H9 (cell line): ENCODE results near the gene KCNJ10. TPM values are rescaled to one million over a fixed set of nuclear protein-coding genes. Genes with fewer than 3 reads are reported as not detected.

Source experiments
- DNase-seq: peaks from one replicate; pipeline ENCODE4 v3.0.0-alpha.2; 2017
- H2AFZ ChIP-seq: one replicate; pipeline ENCODE4 v1.6.1; 2013; ENCODE audit warnings: mild to moderate bottlenecking, low read length, control low read depth, moderate library complexity
- H2AK5ac ChIP-seq: 2 replicates; pipeline ENCODE4 v1.6.1; 2013; ENCODE audit warnings: low read length, control low read depth, mixed read lengths; ENCODE audit not compliant: insufficient read length
- H2BK120ac ChIP-seq: one replicate; pipeline ENCODE4 v1.6.1; 2013; ENCODE audit warnings: low read depth, mild to moderate bottlenecking, low read length, control low read depth, inconsistent platforms; ENCODE audit not compliant: poor library complexity, severe bottlenecking
- H2BK12ac ChIP-seq: 2 replicates; pipeline ENCODE4 v1.6.1; 2013; ENCODE audit warnings: low read length, control low read depth, mixed read lengths, low read depth; ENCODE audit not compliant: insufficient read length
- H2BK15ac ChIP-seq: 2 replicates; pipeline ENCODE4 v1.6.1; 2013; ENCODE audit warnings: low read depth, low read length, control low read depth
- H2BK20ac ChIP-seq: one replicate; pipeline ENCODE4 v1.6.1; 2013; ENCODE audit warnings: low read depth, mild to moderate bottlenecking, low read length, control low read depth, inconsistent platforms; ENCODE audit not compliant: poor library complexity, severe bottlenecking
- H2BK5ac ChIP-seq: 2 replicates; pipeline ENCODE4 v1.6.1; 2013; ENCODE audit warnings: low read length, control low read depth, mixed read lengths; ENCODE audit not compliant: insufficient read length
- H3K14ac ChIP-seq: 2 replicates; pipeline ENCODE4 v1.6.1; 2013; ENCODE audit warnings: low read length, control low read depth; ENCODE audit not compliant: insufficient read depth
- H3K18ac ChIP-seq: 2 replicates; pipeline ENCODE4 v1.6.1; 2013; ENCODE audit warnings: low read depth, mild to moderate bottlenecking, mixed read lengths, low read length, control low read depth; ENCODE audit not compliant: insufficient read length
- H3K23ac ChIP-seq: 2 replicates; pipeline ENCODE4 v1.6.1; 2013; ENCODE audit warnings: low read length, control low read depth, mixed read lengths, low read depth; ENCODE audit not compliant: insufficient read length
- H3K23me2 ChIP-seq: 2 replicates; pipeline ENCODE4 v1.6.1; 2013; ENCODE audit warnings: low read depth, mild to moderate bottlenecking, mixed read lengths, low read length, control low read depth; ENCODE audit not compliant: insufficient read length, poor library complexity, severe bottlenecking
- H3K27ac ChIP-seq: 2 replicates; pipeline ENCODE4 v1.5.1; 2013; ENCODE audit warnings: low read length, control low read depth, mixed read lengths, low read depth; ENCODE audit not compliant: insufficient read length
- H3K27me3 ChIP-seq: 2 replicates; pipeline ENCODE4 v1.6.1; 2013; ENCODE audit warnings: low read length, control low read depth, inconsistent platforms; ENCODE audit not compliant: insufficient read depth
- H3K4ac ChIP-seq: 2 replicates; pipeline ENCODE4 v1.6.1; 2013; ENCODE audit warnings: low read depth, mild to moderate bottlenecking, control low read depth, inconsistent platforms, low read length, moderate library complexity
- H3K4me1 ChIP-seq: 2 replicates; pipeline ENCODE4 v1.6.1; 2013; ENCODE audit warnings: low read length, control low read depth, inconsistent platforms; ENCODE audit not compliant: insufficient read depth
- H3K4me2 ChIP-seq: 2 replicates; pipeline ENCODE4 v1.6.1; 2013; ENCODE audit warnings: low read length, control low read depth, mixed read lengths; ENCODE audit not compliant: insufficient read length, insufficient read depth
- H3K56ac ChIP-seq: 2 replicates; pipeline ENCODE4 v1.6.1; 2013; ENCODE audit warnings: low read depth, mild to moderate bottlenecking, mixed read lengths, low read length, control low read depth; ENCODE audit not compliant: insufficient read length
- H3K79me1 ChIP-seq: 2 replicates; pipeline ENCODE4 v1.6.1; 2013; ENCODE audit warnings: low read depth, mild to moderate bottlenecking, moderate library complexity, low read length, control low read depth, inconsistent platforms; ENCODE audit not compliant: insufficient read depth, poor library complexity, severe bottlenecking
- H3K79me2 ChIP-seq: 2 replicates; pipeline ENCODE4 v1.6.1; 2013; ENCODE audit warnings: low read length, control low read depth, inconsistent platforms; ENCODE audit not compliant: insufficient read depth
- H3K9ac ChIP-seq: 2 replicates; pipeline ENCODE4 v1.6.1; 2013; ENCODE audit warnings: low read length, control low read depth, mixed read lengths; ENCODE audit not compliant: insufficient read length; ENCODE audit errors: extremely low read depth
- H3K9me3 ChIP-seq: one replicate; pipeline ENCODE4 v1.6.1; 2013; ENCODE audit warnings: low read depth, low read length, inconsistent platforms; ENCODE audit not compliant: control insufficient read depth
- H3T11ph ChIP-seq: one replicate; pipeline ENCODE4 v1.6.1; 2013; ENCODE audit warnings: mild to moderate bottlenecking, low read length, control low read depth, inconsistent platforms
- H4K20me1 ChIP-seq: one replicate; pipeline ENCODE4 v1.6.1; 2013; ENCODE audit not compliant: control insufficient read depth, insufficient read length, insufficient read depth
- H4K5ac ChIP-seq: 2 replicates; pipeline ENCODE4 v1.6.1; 2013; ENCODE audit warnings: low read depth, mild to moderate bottlenecking, mixed read lengths, low read length, control low read depth; ENCODE audit not compliant: insufficient read length
- H4K8ac ChIP-seq: replicated peaks from 2 replicates; pipeline ENCODE4 v1.6.1; 2013; ENCODE audit warnings: low read length, control low read depth, mixed read lengths, low read depth; ENCODE audit not compliant: insufficient read length
- H4K91ac ChIP-seq: 2 replicates; pipeline ENCODE4 v1.6.1; 2013; ENCODE audit warnings: low read depth, mild to moderate bottlenecking, moderate library complexity, mixed read lengths, low read length, control low read depth; ENCODE audit not compliant: insufficient read length
- H3K27ac Mint-ChIP-seq, 3 experiments: 2 replicates in 2 of 3; 3 replicates in 1 of 3; pipeline ENCODE4 v1.8.0; 2020 to 2021; ENCODE audit warnings: mixed read lengths in 3 of 3, mild to moderate bottlenecking in 1 of 3, moderate library complexity in 1 of 3
- H3K27me3 Mint-ChIP-seq: 2 replicates; pipeline ENCODE4 v1.8.0; 2021; ENCODE audit warnings: low read depth, mild to moderate bottlenecking, moderate library complexity, mixed read lengths
- H3K36me3 Mint-ChIP-seq, 3 experiments: 2 replicates in 2 of 3; 3 replicates in 1 of 3; pipeline ENCODE4 v1.8.0; 2020 to 2021; ENCODE audit warnings: low read depth in 3 of 3, mixed read lengths in 3 of 3; ENCODE audit not compliant: insufficient read depth in 1 of 3
- H3K4me1 Mint-ChIP-seq, 2 experiments: 2 replicates each; pipeline ENCODE4 v1.8.0; 2020; ENCODE audit warnings: mixed read lengths in 2 of 2
- H3K4me3 Mint-ChIP-seq, 2 experiments: 2 replicates in 1 of 2; 3 replicates in 1 of 2; pipeline ENCODE4 v1.8.0; 2020 to 2021; ENCODE audit warnings: mild to moderate bottlenecking in 2 of 2, mixed read lengths in 2 of 2, moderate library complexity in 1 of 2
- H3K9me3 Mint-ChIP-seq, 2 experiments: 2 replicates in 1 of 2; 3 replicates in 1 of 2; pipeline ENCODE4 v1.8.0; 2020; ENCODE audit warnings: mild to moderate bottlenecking in 2 of 2, mixed read lengths in 2 of 2, moderate library complexity in 1 of 2
- WGBS: extraction: QIAGEN DNeasy Blood & Tissue Kit; methylation state at CpG from one replicate; pipeline ENCODE4 v1.1.7; 2013; ENCODE audit warnings: missing lambda C conversion rate, low lambda C conversion rate, mixed read lengths; ENCODE audit not compliant: insufficient read length; ENCODE audit errors: extremely low coverage; 5-methylcytosine and 5-hydroxymethylcytosine counted together
- total RNA-seq: library from RNA; stranded (reverse); gene quantifications from 2 replicates; pipeline ENCODE4 v1.2.1, GENCODE V29; 2021
- TF ChIP-seq, protein P1 (sequence below): fragments of 200-600 bp; sonication (generic); conservative IDR thresholded peaks from 3 replicates; pipeline ENCODE4 v1.8.0; 2021; ENCODE audit warnings: antibody characterized with exemption, mild to moderate bottlenecking

Gene KCNJ10
- total RNA-seq, 1 experiment from 2014 or later, result 0.44 TPM

DNA sequence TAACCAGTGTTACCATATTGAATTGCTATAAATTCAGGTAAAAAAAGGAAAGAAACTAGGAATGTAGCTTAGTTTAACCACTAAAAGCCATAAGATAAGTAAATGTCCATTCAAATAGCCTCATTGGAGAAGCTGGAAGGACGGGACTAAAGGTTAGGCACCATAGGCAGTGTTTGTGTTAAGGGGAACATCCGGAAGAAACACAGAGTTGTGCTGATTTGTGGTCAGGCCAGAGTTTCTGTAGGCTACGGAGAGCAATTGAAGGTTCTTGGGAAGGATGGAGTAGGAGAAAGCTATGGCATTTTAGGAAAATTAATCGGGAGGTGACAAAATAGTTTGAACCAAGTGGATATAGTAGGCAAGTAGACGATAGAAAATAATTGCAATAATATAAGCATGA, 1.3 kb upstream of the KCNJ10 start:
- H4K8ac ChIP-seq, result no peak overlapping the region
- no CpG with 5 or more reads among the region's 5 CpGs for WGBS
- no peak overlapping the region for H2BK20ac ChIP-seq
- TF ChIP-seq, protein P1, sequence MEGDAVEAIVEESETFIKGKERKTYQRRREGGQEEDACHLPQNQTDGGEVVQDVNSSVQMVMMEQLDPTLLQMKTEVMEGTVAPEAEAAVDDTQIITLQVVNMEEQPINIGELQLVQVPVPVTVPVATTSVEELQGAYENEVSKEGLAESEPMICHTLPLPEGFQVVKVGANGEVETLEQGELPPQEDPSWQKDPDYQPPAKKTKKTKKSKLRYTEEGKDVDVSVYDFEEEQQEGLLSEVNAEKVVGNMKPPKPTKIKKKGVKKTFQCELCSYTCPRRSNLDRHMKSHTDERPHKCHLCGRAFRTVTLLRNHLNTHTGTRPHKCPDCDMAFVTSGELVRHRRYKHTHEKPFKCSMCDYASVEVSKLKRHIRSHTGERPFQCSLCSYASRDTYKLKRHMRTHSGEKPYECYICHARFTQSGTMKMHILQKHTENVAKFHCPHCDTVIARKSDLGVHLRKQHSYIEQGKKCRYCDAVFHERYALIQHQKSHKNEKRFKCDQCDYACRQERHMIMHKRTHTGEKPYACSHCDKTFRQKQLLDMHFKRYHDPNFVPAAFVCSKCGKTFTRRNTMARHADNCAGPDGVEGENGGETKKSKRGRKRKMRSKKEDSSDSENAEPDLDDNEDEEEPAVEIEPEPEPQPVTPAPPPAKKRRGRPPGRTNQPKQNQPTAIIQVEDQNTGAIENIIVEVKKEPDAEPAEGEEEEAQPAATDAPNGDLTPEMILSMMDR, result no peak
- H3K9ac ChIP-seq, result no peak overlapping the region
- H2BK120ac ChIP-seq, result no peak overlapping the region
- no peak overlapping the region for H3K56ac ChIP-seq
- H4K20me1 ChIP-seq, result no peaks in the 10 kb centered on the region
- no peak overlapping the region for H2BK15ac ChIP-seq
- H3K4me3 Mint-ChIP-seq, result no peak overlapping the region
- H2BK12ac ChIP-seq, result no peak overlapping the region
- no peak overlapping the region for H2BK5ac ChIP-seq
- H2AK5ac ChIP-seq, result no peak overlapping the region
- H3K4me1 ChIP-seq, result peaks cover 8% of the 10 kb centered on the region; the same call in 1 of the 2 replicates
- no peak overlapping the region for H3K18ac ChIP-seq
- no peak overlapping the region for H3K14ac ChIP-seq
- no peak overlapping the region for H3T11ph ChIP-seq
- H3K27me3 ChIP-seq, result peaks cover 4% of the 10 kb centered on the region; the same call in 1 of the 2 replicates
- no peak overlapping the region for H4K5ac ChIP-seq
- peaks cover 5% of the 10 kb centered on the region for H3K23me2 ChIP-seq
- no peak overlapping the region for H3K4ac ChIP-seq
- no peak overlapping the region for H4K91ac ChIP-seq
- no peaks in the 10 kb centered on the region for H3K79me2 ChIP-seq
- no peak overlapping the region for H3K27ac Mint-ChIP-seq
- H3K23ac ChIP-seq, result no peak overlapping the region
- no peaks in the 10 kb centered on the region for H3K36me3 Mint-ChIP-seq
- no peaks in the 10 kb centered on the region for H3K9me3 ChIP-seq
- DNase-seq, result no peak
- H3K79me1 ChIP-seq, result no peaks in the 10 kb centered on the region
- no peak overlapping the region for H3K27ac ChIP-seq
- H3K4me1 Mint-ChIP-seq, result peaks cover 27 to 33% of the 10 kb centered on the region in 2 experiments
- peaks cover 88% of the 10 kb centered on the region for H3K27me3 Mint-ChIP-seq
- H3K9me3 Mint-ChIP-seq, result no peaks in the 10 kb centered on the region
- H3K4me2 ChIP-seq, result no peak overlapping the region
- H2AFZ ChIP-seq, result no peak overlapping the region
